Stimulated activated CD4-positive, alpha-beta T cell treated with anti-CD3 and anti-CD28 coated beads, TNF-alpha, amount 100 ng/mL, for 4 hours (primary cell): ENCODE results near the gene NDUFS3.

ENCODE experiments used
- DNase-seq, 3 experiments: peaks; one replicate each; pipeline ENCODE4 v3.0.0-alpha.2; 2020; ENCODE audit warnings: low read depth in 3 of 3

NDUFS3 gene

DNA sequence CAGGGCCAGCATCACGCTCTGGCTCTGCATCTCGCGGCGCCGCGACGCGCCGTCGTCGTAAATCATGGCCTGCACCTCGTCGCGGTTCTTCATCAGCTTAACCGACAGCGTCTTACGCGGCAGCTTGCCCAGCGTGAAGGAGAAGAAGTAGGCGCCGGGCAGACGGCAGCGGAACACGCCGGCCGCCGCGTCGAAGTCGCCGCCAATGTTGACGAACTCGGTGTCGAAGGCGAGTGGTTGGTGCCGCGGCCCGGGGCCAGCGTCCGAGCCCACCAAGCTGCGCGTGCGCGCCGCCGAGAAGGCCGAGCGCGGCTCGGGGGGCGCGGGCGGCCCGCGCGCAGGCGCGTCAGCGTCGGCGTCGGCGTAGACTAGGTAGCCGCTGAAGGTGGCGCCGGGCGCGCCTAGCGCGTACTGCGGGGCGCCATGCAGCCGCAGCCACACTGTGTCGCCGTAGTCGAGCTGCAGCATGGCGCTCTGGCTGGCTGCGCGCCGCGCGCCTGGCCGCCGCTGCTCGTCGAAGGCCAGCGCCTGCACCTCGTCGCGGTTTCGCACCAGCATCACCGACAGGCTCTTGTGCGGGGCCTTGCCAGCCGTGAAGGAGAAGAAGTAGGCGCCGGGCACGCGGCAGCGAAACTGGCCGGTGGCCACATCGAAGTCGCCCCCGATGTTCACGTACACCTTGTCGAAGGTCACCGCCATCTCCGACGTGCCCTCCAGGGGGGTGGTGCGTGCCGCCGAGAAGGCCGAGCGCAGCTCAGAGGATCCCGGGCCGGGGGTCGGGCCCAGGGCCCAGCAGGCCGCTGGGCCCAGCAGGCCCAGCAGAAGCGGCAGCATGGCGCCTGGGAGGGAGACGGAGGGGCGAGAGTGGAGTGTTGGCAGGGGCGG lies 11.3 kb downstream of the NDUFS3 start:
- no peak for DNase-seq

DNA sequence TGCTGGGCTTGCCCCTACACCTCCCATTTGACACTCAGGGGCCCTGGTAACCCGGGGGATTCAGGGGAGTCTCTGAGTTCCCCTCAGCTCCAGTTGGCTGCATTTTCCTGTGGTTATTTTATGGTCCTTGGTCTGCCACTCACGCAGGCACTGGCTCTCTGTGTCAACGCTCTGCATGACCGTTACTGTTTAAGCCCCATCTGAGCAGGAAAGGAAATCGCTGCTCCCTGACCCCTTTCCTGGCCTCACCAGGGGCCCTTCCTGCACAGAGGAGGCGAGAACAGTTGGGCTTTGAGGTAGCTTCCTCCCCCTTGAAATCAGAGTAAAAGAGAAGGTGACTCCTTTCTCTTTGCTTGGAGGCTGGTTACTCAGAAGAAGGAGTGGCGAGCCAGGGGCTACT lies 12.9 kb downstream of the NDUFS3 start:
- DNase-seq = no peak

DNA sequence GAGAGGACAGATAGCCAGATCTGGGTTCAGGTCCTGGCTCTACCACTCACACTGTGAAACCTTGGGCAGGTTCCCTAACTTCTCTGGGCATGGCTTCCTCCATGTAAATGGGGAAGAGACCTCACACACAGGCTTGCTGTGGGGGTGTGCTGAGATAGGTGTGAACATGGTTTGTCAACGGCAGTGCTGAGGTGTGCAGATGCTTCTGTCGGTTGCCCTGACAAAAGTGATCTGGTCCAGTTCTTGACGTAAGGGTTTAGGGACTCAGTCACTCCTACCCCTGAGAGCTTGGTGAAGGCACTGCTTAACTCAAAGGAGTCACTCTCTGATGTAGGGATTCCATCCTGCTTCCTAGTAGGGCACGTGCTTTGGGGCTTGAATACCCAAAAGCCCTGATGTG lies 13.4 kb downstream of the NDUFS3 start:
- DNase-seq = no peak

DNA sequence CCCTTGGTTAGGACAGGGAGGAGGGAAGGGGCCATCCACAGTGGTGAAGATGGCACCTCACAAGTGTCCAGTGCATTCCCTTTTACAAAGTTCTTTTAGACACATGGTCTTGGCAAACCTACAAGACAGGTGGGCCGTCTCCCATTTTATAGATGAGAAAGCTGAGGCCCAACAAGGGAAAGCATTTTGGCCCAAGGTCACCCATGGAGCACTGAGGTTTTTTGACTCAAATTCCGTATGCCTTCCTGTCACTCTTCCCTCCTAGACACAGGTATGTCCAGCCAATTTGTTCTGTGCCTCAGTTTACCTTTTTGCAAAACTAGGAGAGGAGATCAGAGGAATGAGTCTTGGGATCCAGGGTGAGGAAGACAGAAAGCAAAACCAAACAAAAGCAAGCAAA lies 14.1 kb downstream of the NDUFS3 start:
- no peak for DNase-seq

DNA sequence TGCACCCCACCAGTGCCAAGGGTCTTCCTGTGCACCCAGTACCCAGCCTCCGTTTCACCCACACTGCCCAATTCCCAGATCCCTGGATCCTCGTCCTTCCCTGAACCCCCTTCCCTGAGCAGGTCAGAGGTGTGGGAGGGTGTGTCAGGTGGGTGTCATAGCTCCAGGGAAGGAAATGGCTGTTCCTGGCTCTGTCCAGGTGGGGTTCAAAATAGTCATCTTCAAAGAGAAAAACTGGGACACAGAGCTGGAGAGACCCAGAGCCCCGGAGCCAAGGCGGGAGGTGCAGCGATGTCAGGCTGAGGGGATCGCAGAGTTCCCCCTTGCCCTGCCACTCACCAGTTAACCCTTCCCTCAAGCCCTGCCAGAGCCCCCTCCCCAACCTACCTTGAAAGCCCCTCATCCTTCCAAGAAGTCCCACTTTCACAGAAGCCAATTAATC lies 14.6 kb downstream of the NDUFS3 start:
- no peak for DNase-seq

DNA sequence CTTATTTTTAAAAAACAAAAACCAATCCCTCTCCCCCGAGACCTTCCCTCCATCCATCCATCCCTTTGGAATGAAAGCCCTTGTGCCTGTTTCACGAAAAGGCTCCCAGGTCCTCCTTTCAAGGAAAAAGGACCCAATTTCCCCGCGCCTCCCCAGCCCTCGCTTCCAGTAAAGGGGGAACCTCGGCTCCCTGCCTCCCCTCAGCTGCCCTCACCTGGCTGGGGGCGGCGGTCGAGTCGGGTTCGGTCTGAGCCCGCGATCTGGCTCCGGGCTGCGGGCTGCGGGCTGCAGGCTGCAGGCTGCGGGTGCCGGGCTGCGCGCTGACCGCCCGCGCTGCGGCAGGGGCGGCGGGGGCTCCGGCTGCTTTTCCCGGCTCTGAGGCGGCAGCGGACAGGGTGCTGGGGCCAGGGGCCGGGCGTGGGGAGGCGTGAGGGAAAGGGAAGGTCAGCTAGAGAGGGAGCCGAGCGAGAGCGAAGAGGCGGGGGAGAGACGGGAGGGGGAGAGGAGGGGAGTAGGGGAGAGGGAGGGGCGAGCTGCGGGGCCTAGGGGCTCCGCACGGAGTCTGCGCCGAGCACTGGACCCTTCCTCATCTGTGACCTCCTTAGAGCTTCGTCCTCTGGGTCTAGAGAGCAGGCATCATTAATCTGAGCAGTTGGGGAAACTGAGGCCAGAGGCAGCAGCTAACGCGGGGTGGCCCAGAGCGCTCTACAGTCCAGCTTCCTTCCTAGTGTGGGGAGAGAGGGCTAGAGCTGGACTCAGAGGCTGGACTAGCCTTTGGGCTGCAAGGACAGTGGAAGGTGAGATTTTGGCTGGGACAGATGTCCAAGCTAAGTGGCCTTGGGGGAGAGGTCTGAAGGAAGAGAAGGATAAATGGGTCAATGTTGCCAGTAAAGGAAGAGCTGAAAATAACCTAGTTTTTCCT lies 15.3 kb downstream of the NDUFS3 start, which contains the start of gene C1QTNF4:
Gene C1QTNF4 (minus strand): TSS at position 478 of the 922 bp plus-strand sequence. CDS start 3,601 bp downstream, outside the sequence.
- DNase-seq = no peak

DNA sequence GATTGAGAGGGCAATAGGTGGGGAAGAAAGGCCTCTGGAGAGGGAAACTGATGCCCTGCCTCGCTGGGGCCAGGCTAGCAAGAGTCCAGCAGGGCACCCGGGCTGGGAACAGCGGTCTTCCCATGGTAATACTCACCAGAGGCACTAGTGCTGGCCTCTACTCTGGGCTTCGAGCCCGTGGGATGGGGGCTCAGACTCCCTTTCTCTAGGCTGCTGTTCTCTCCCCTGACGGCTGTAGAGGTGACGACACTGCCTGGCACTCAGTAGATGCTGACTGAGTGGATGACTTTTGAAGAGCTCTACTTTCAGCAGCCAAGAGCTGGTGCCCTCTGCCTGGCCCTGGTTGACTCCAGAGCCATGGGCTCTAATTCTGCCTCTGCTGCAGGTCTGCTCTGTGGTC lies 16.2 kb downstream of the NDUFS3 start:
- no peak for DNase-seq

DNA sequence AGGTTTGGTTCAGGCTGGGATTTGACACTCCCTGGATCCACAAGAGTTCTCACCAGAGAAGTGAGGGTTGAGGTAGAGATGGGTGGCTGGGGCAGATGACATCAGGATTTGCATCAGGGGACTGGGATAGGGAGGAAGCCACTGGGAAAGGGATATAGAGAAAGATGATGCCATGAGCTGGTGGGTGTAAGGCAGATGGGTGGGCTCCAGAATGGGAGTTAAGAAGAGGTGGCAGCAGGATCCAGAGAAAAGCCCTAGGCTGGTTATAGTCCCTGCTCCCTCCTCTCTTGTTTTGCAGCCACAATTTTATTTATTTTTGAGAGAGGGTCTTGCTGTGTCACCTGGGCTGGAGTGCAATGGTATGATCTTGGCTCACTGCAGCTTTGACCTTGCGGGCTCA lies 17.1 kb downstream of the NDUFS3 start:
- no peak for DNase-seq

DNA sequence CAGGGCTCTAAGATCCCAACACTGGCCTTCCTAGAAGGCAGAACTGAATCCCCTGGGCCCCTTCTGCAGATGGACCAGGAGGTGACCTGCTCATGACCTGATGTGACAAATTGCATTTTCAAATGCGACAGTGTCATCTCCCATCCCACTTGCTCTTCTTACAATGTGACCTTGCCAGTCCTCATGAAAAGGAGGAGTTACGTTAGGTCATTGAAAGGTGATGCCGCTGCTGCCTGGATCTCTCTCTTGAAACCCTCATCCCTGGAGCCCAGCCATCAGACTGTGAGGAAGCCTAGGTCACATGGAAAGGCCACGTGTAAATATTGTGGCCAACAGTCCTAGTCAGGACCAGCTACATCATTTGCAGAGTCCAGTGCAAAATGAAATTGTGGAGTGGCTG lies 21.0 kb downstream of the NDUFS3 start:
- no peak for DNase-seq

DNA sequence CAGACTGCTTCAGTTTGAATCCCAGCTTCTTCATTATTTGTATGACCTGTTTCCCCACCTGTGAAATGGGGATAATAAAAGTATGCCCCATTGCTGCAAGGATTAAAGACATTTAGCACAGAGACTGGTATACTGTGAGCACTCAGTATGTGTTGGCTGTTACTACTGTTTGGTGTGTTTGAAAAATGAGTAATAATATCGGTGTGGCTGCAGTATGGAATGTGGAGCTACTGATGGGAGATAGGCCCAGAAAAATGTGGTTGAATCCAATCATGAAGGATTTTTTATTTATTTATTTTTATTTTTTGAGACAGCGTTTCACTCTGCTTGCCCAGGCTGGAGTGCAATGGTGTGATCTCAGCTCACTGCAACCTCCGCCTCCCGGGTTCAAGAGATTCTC lies 24.4 kb downstream of the NDUFS3 start:
- no peak for DNase-seq

DNA sequence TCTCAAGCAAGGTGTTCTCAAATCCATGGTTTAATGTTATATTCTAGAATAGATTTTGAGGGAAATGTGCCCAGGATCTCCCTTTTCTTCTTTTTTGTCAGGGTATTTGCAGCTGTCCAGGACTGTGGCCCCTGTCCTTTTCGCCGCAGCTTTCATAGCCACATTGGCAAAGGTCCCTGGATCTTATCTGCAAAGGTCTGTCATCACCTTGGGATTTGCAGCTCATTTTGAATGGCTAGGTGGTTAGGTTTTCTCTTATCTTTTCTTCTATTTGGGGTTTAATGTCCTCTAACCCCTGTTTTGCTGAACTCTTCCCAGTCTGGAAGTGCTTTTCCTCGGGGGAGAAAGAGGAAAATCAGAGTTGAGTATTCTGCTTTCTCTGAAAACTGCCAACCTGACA lies 27.0 kb downstream of the NDUFS3 start:
- no peak for DNase-seq

DNA sequence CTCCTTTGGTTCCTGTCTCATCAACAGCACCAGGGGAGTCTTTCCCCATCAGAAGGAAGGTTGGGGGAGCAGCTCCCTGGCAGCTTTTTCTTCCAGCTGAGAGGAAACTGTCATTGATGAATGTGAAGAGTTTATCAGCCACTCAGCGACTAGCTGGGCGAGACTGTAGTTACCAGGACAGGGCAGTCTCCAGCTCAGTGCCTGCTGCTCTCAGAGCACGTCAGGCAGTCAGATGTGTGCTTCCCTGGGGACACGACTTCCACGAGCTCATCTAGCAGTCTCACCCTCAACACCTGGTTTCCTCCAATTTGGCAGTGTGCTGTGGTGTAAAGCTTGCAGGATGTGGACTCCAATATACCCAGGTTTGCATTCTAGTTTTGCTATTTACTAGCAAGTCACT lies 27.9 kb downstream of the NDUFS3 start:
- no peak for DNase-seq

DNA sequence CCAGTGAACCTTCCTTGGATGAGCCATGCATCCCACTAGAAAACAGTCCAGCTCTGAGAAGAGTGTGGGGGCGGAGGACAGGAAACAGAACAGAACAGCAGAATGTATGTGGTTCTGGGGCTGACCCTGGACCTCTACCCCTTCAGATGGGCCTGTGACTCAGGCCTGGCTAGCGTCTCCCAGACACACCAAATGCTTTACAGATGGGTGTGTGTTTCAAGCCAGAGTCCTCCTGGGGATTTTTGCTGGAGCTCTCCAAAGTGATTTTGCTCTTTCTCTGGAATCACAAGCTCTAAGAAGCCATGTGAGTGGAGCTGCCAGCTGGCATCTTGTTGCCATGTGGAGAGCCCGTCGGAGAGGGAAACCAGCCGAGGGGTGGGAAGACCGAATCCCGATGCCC lies 28.5 kb downstream of the NDUFS3 start:
- DNase-seq = no peak

DNA sequence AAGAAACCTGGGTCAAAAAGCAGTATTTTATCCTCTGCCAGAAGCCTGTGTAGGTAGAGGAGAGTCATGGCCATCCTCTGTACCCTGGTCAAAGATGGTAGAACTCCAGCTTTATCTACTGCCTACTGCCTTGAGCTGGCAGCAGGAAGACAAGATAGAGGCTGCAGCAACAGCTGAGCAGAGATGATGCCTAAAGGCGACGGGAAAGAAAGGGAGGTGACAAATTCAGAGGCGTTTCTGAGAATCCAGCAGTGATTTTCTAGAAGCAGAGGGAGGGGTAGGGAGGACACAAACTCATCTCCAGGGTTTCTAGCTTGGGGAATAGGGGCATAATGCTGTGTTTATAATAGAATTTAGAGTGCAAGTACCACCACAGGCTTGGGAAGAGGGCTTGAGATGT lies 30.8 kb downstream of the NDUFS3 start:
- no peak for DNase-seq

DNA sequence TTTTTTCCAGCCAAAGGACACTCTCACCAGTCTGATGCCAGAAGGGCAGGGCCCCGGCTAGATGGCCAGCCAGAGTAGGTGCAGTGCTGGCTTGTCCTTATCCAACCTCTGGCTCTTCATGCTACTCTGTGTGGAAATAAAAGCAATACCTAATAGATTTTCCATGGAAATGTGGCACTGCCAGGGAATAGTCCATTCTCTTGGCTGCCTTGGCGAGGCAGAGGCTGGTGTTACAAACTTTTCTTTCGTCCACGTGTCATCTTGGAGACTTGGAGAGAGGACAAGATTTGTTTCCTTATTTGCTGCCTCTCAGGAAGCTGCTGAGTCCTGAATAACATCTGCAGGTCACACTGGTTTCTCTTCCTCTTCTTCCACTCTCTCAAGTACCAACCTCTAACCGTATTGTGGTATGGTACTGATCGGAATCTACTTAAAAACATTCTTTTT lies 32.5 kb downstream of the NDUFS3 start:
- DNase-seq = no peak

DNA sequence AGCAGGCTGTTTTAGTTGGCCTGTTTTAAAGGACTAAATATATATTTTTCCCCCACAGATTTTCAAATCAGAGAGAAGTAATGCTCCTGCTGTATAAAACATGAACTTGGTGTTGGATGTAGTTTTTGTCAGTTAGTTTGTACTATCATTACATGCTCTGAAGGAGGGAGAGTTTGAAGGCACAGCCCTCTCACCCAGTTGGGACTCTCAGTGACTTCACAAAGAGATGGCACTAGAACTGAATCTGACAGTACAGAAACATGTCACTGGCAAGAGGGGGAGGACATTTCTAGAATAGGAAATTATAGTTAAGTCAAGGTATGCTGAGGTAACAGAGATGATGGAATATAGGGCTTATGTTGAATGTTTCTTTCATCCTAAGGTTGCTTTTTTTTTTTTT lies 36.4 kb downstream of the NDUFS3 start:
- DNase-seq = no peak

DNA sequence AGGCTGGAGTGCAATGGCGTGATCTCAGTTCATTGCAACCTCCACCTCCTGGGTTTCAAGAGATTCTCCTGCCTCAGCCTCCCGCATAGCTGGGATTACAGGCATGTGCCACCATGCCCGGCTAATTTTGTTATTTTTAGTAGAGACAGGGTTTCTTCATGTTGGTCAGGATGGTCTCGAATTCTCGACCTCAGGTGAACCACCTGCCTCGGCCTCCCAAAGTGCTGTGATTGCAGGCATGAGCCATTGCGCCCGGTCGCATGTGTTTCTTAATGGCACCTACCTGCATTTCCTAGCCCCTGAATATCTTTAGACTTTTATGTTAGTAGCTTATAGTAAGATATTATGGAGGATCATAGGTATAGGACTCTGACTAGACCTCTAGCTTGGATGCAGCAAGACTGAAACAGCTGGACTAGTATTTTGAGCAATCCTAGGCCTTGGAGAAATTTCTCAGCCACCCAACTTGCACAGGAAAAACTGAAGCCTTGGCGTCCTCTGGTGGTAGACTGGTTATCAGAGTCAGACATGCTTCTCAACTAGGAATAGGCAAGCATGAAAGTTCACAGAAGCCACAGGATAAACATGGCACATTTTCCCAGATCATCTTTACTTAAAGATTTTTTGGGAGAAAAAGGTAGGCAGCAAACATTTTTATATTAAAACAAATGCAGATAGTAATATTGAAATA lies 38.0 kb downstream of the NDUFS3 start:
- no peak for DNase-seq

DNA sequence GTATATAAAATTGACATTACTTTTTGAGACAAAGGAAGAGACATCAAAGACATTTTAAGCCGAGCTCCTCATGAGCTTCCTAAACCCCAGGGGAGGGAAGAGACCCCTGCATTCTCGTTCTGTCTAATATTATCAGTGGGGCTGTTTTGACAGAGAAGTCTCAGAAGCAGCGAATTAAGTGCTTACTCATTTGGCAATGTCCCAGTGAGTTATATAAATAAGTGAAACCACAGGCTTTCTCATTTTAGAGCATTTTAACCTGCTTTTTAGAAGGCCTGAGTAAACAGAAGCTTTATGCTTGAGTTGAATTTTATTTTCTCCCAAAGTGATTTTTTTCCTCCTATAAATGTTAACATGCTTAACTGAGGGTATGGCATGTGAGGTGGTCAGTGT lies 38.5 kb downstream of the NDUFS3 start:
- DNase-seq = no peak

DNA sequence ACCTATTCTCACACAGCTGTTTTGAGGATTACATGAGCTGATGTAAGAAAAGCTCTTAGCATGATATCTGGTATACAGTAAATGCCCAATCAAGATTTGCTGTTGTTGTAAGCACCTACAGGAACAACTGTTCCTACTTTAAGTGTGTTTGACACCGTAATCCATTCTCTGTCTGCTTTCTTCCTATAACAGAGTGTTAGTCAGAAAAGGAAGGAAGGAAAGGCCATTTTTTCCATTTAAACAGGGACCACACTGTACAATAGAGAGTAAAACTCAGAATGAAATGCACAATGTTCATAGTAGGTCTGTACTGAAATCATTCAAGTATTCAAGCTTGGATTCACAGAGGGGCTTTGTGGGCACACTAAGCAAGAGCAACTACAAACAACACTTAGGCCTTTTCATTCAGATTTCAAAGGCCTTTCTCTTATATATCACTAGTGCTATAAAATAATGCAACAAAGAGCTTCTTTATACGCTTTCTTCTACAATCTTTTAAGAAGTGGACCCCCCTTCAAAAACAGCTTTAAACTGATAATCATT lies 42.0 kb downstream of the NDUFS3 start:
- DNase-seq = no peak

DNA sequence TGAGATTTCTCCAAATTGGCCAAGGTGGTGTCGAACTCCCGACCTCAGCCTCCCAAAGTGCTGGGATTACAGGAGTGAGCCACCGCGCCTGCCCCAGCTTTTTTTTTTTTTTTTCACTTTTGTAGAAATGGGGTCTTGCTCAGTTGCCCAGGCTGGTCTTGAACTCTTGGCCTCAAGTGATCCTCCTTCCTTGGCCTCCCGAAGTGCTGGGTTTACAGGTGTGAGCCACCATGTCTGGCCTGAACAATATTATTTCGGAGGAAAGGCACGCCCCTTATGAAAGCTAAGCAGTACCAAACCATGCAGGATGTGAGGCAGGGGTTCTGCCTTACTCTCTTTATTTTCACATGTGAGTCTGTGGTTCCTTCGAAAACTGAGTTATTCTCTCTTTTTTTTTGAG lies 47.4 kb downstream of the NDUFS3 start:
- no peak for DNase-seq

DNA sequence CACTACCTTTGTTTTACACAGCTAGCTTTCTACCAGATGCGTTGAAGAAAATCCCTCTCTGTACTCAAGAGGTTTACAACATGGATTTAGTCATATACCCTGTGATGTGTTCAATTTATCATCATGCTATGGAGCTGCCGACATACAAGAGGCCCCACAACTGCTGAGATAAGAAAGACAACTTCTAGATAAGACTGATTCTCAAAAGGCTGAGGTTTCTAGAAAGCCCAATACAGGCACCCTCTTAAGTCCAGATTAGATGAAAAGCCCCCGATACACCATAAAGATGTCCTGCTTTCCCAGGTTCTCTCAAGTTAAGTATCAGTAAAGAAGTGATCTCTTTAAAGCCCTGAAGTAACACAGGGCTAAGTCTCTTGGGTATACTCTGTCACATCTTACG lies 49.2 kb downstream of the NDUFS3 start:
- no peak for DNase-seq

DNA sequence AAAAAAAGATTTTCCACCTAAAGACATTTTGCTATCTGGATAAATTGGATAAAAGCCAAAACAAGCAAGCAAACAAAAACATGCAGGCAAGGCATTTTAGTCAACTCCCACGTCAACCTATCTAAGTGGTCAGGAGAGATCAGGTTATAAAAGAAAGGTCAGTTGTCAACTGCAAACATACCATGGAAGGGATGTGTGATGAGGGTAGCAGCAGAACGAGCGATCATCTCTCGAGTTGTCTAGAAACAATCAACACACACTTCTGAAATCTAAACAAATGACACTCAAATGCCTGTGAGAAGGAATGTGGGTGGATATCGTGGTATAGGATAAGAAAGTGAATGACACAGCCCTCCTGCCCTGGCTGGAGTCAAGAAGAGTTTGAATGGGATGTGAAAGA lies 52.6 kb downstream of the NDUFS3 start:
- no peak for DNase-seq
